Osteoblast (primary cell): ENCODE results near the gene CLTCL1. TPM values are rescaled to one million over a fixed set of nuclear protein-coding genes. Genes with fewer than 3 reads are reported as not detected.
A peak's percentile ranks its signal among the peaks of the same experiment; 100 is the strongest.

Source experiments
- DNase-seq: peaks from one replicate; pipeline ENCODE4 v3.0.0; 2011; ENCODE audit warnings: low spot score, mixed read lengths; ENCODE audit not compliant: insufficient read length; ENCODE audit errors: missing footprints
- H2AFZ ChIP-seq: 2 replicates; pipeline ENCODE4 v1.6.0; 2011; ENCODE audit warnings: mild to moderate bottlenecking, low read length
- H3K27ac ChIP-seq: 2 replicates; pipeline ENCODE4 v1.5.1; 2011; ENCODE audit warnings: mild to moderate bottlenecking, low read depth, low read length, moderate library complexity
- H3K27me3 ChIP-seq: 2 replicates; pipeline ENCODE4 v1.6.0; 2012; ENCODE audit warnings: mild to moderate bottlenecking, control low read depth, inconsistent platforms, low read length, moderate library complexity; ENCODE audit not compliant: insufficient read depth
- H3K36me3 ChIP-seq: 2 replicates; pipeline ENCODE4 v1.5.1; 2011; ENCODE audit warnings: mild to moderate bottlenecking, low read length, control low read depth, moderate library complexity; ENCODE audit not compliant: insufficient read depth
- H3K4me1 ChIP-seq: 2 replicates; pipeline ENCODE4 v1.5.1; 2011; ENCODE audit warnings: mild to moderate bottlenecking, low read length, control low read depth, moderate library complexity; ENCODE audit not compliant: insufficient read depth
- H3K4me2 ChIP-seq: 2 replicates; pipeline ENCODE4 v1.6.0; 2011; ENCODE audit warnings: mild to moderate bottlenecking, low read length; ENCODE audit not compliant: insufficient read depth
- H3K4me3 ChIP-seq: fragments of 200-600 bp; sonication (generic); 3 replicates; pipeline ENCODE4 v1.5.1; 2012; ENCODE audit warnings: mild to moderate bottlenecking, low read length, inconsistent platforms; ENCODE audit not compliant: insufficient read depth
- H3K79me2 ChIP-seq: 2 replicates; pipeline ENCODE4 v1.6.0; 2012; ENCODE audit warnings: mild to moderate bottlenecking, low read length, control low read depth, inconsistent platforms; ENCODE audit not compliant: insufficient read depth
- H3K9me3 ChIP-seq: 2 replicates; pipeline ENCODE4 v1.5.1; 2011; ENCODE audit warnings: low read depth, low read length, control low read depth
- H4K20me1 ChIP-seq: 2 replicates; pipeline ENCODE4 v1.6.0; 2012; ENCODE audit warnings: mild to moderate bottlenecking, low read length, control low read depth; ENCODE audit not compliant: insufficient read depth
- total RNA-seq: library from RNA; depleted of rRNA; stranded (reverse); fragments of >200 nt; gene quantifications from 2 replicates; pipeline ENCODE4 v1.2.3, GENCODE V29; 2012
- TF ChIP-seq, protein P1 (sequence below): IDR thresholded peaks from 2 replicates; pipeline ENCODE4 v1.5.1; 2011; ENCODE audit warnings: mild to moderate bottlenecking, low read depth, low read length, moderate library complexity; ENCODE audit errors: extremely low read depth

Gene CLTCL1
- total RNA-seq, 1 donor: 29.7 TPM

DNA sequence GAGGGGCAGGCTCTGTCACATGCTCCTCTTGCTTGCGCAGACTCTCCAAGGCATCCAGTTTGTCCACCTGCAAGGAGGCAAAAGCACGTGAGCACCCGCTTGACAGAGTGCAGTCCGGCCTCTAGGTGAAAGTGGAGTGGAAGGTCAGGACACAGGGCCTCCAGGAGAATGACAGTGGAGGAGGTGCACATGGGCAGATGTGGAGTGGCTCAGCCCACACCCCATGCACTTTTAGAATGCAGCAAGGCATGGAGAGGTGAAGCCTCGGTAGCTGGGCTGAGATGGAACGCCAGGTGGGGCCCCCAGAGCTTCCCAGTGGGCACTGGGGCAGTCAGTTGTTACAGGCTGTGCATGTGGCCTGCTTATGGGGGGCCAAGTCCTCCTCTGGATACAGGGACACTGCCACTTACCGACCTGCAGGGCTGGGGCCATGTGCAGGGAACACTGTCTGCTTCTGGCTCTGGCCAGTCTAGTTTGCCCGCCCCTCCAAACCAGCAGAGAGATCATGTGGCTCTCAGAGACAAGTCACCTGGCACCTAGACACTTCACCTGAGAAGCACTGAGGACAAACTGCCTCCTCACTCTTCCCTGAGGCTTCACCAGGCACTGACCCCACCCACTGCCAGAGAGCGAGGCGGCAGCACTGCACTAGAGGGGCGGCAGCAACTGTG lies 110.6 kb downstream of the CLTCL1 start:
- Histone ChIP-seq H2AFZ (no peak overlapping the region), H3K27ac (no peak overlapping the region), H3K4me1 (peaks cover 4% of the 10 kb centered on the region), H3K27me3 (no peaks in the 10 kb centered on the region), H3K4me2 (no peak overlapping the region), H3K36me3 (peaks cover 3% of the 10 kb centered on the region), H4K20me1 (peaks cover 11% of the 10 kb centered on the region), H3K79me2 (peaks cover 24% of the 10 kb centered on the region), H3K9me3 (no peaks in the 10 kb centered on the region), H3K4me3 (no peak overlapping the region)
- TF ChIP-seq, protein P1, sequence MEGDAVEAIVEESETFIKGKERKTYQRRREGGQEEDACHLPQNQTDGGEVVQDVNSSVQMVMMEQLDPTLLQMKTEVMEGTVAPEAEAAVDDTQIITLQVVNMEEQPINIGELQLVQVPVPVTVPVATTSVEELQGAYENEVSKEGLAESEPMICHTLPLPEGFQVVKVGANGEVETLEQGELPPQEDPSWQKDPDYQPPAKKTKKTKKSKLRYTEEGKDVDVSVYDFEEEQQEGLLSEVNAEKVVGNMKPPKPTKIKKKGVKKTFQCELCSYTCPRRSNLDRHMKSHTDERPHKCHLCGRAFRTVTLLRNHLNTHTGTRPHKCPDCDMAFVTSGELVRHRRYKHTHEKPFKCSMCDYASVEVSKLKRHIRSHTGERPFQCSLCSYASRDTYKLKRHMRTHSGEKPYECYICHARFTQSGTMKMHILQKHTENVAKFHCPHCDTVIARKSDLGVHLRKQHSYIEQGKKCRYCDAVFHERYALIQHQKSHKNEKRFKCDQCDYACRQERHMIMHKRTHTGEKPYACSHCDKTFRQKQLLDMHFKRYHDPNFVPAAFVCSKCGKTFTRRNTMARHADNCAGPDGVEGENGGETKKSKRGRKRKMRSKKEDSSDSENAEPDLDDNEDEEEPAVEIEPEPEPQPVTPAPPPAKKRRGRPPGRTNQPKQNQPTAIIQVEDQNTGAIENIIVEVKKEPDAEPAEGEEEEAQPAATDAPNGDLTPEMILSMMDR: no peak
- DNase-seq: peak; percentile 68

DNA sequence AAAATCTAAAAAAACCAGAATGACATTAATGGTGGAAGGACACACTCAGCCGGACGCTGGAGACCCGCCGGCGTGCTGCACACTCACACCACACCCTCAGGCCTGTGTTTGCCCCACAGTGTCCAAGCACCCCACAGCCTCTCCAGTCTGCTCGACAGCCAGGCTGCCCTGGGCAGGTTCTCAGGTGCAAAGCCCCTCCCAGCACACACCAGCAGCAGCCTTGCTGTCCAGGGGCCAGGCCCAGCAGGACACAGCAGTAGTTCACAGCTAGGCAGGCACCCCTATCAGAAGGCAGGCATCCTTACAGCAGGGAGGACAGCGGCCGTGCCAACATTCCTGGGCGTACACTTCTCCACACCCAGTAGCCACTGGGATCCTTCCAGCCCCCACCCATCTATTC lies 111.3 kb downstream of the CLTCL1 start:
- H3K36me3 ChIP-seq: peaks cover 3% of the 10 kb centered on the region
- no peaks in the 10 kb centered on the region for H3K9me3 ChIP-seq
- H4K20me1 ChIP-seq: peaks cover 18% of the 10 kb centered on the region
- no peak overlapping the region for H3K4me3 ChIP-seq
- peaks cover 5% of the 10 kb centered on the region for H3K4me1 ChIP-seq
- peak; percentile 62 for DNase-seq
- TF ChIP-seq, protein P1: no peak
- no peak overlapping the region for H3K4me2 ChIP-seq
- no peak overlapping the region for H2AFZ ChIP-seq
- no peaks in the 10 kb centered on the region for H3K27me3 ChIP-seq
- peaks cover 30% of the 10 kb centered on the region for H3K79me2 ChIP-seq
- no peak overlapping the region for H3K27ac ChIP-seq

DNA sequence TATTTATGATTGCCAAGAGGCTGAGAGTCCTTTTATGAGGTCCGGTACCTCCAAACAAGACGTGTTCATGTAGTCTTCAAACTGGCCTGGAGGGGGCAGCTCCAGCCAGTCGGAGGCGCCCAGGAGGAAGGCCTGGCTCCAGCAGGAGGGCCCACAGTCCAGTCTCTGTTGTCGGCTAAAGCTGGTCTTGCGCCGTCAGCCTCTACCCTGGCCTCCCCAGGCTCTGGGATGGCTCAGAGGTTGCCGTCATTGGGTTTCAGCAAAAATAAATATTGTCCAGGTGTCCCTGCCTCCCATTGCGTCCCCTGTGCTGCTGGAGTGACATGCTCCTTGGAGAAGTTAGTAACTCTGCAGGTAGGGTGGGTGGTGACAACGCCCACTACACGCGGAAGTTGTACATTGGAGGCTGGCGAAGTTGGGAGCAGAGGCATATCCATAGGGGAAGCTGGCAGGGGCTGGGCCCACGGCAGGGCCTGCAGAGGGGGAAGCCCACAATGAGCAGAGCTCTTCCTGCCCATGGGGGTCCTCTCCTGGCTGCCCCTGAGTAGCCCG lies 111.9 kb downstream of the CLTCL1 start:
- H3K4me1 ChIP-seq: peaks cover 12% of the 10 kb centered on the region
- H3K36me3 ChIP-seq: peaks cover 3% of the 10 kb centered on the region
- TF ChIP-seq, protein P1: peak; percentile 70
- DNase-seq: peak; percentile 98
- no peaks in the 10 kb centered on the region for H3K27me3 ChIP-seq
- peak overlapping the region; percentile 67 for H2AFZ ChIP-seq
- peaks cover 36% of the 10 kb centered on the region for H3K79me2 ChIP-seq
- H3K9me3 ChIP-seq: no peaks in the 10 kb centered on the region
- H4K20me1 ChIP-seq: peaks cover 24% of the 10 kb centered on the region
- peak overlapping the region; percentile 84 for H3K4me3 ChIP-seq
- no peak overlapping the region for H3K27ac ChIP-seq
- peak overlapping the region; percentile 96 for H3K4me2 ChIP-seq

DNA sequence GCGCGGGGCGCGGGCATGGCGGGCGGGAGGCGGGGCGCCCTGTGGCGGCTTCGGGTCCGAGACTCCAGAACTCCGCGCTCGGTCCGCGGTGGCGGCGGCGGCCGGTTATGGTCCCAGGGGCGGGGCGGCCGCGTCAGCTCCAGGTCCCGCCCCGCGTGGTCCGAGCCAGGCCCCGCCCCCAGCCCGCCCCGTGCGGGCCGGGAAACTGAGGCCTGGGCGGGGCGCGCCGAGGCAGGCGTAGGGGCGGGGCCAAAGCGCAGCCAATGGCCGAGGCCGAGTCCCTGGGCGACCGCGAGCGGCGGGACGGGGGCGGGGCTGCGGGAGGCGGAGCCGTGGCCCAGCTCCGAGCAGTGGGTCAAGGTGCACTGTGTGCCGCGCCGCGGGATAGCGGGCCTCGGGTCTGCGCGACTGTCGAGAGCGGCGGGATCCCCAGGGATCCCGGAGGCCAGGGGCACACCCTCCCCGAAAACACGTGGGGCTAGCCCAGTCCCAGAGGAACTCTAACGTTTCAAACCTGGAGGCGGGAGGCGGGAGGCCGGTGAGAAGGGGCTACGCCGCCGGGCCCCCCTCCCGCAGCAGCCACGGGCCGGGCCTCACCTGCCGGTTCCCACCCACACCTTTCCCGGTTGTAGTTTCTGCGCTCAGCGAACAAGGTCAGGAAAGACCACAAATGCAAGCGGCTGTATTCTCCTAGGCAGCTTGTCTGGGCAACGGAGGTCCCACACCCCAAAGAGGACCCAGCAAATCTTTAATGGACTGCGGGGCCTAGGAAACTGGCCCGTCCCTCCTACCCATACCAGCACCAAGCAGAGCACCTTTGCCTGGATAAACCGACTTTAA lies 112.6 kb downstream of the CLTCL1 start, which contains the start of gene SLC25A1:
SLC25A1 (minus strand) TSS at position 80 of the 840 bp plus-strand sequence; CDS start at position 17, 63 bp downstream.
- H3K27ac ChIP-seq: peak within 1 kb of the TSS; percentile 28

More for the DNA sequence above, 112.6 kb downstream of the CLTCL1 start, which contains the start of gene SLC25A1:
- Histone ChIP-seq H2AFZ (peak within 1 kb of the TSS; percentile 67), H3K36me3 (peaks cover 3% of the 10 kb centered on the region), H3K4me3 (peak within 1 kb of the TSS; percentile 84), H3K79me2 (peaks cover 41% of the 10 kb centered on the region), H3K27me3 (no peaks in the 10 kb centered on the region), H3K4me1 (peaks cover 19% of the 10 kb centered on the region), H4K20me1 (peaks cover 31% of the 10 kb centered on the region), H3K9me3 (no peaks in the 10 kb centered on the region), H3K4me2 (peak within 1 kb of the TSS; percentile 96)
- peak; percentile 99 for DNase-seq
- TF ChIP-seq, protein P1: no peak
